PC-9 (cell line): ENCODE measurements around the gene VMO1. TPM values are rescaled to one million over a fixed set of nuclear protein-coding genes. Genes with fewer than 3 reads are reported as not detected.
"Not testable (repeated sequence)": the region's sequence is repeated elsewhere in the genome, so short reads cannot be mapped to it uniquely, and the experiment has no call there.

Experiments used
- BruUV-seq: library from RNA; stranded (reverse); fragments of 400-500 nt; replicated peaks from 2 replicates; lab custom pipeline; 2021; lab: Mats Ljungman, UMichigan
- CTCF ChIA-PET: fragments of 300-600 bp; sonication (Branson Sonifier 250); formaldehyde crosslinking; loops from one replicate; lab custom pipeline; 2022; ENCODE audit warnings: antibody characterized with exemption; lab: Charles Lee
- POLR2A ChIA-PET: fragments of 300-600 bp; sonication (Branson Sonifier 250); formaldehyde crosslinking; loops from one replicate; lab custom pipeline; 2022; ENCODE audit warnings: antibody characterized with exemption; ENCODE audit not compliant: unreplicated experiment; lab: Charles Lee
- DNase-seq, 2 experiments: peaks; one replicate each; pipeline versions ENCODE4 v3.0.0 to v3.0.0-alpha.2; 2015 to 2022; ENCODE audit warnings: mixed read lengths in 1 of 2
- H2AFZ ChIP-seq: fragments of 200-600 bp; sonication (generic); 2 replicates; pipeline ENCODE4 v1.8.1; 2017; ENCODE audit warnings: antibody characterized with exemption
- H3F3A ChIP-seq: fragments of 200-600 bp; sonication (generic); 2 replicates; pipeline ENCODE4 v1.8.1; 2017; ENCODE audit warnings: antibody characterized with exemption, mild to moderate bottlenecking, low read depth; ENCODE audit not compliant: insufficient read depth
- H3K27ac ChIP-seq: fragments of 200-600 bp; sonication (generic); 2 replicates; pipeline ENCODE4 v1.6.1; 2016; ENCODE audit warnings: mixed run types
- H3K27me3 ChIP-seq: fragments of 200-600 bp; sonication (generic); 2 replicates; pipeline ENCODE4 v1.6.1; 2016; ENCODE audit warnings: low read depth, mixed run types; ENCODE audit not compliant: insufficient read depth
- H3K36me3 ChIP-seq: fragments of 200-600 bp; sonication (generic); 2 replicates; pipeline ENCODE4 v1.6.1; 2016; ENCODE audit warnings: low read depth, mixed run types
- H3K4me1 ChIP-seq: fragments of 200-600 bp; sonication (generic); replicated peaks from 2 replicates; pipeline ENCODE4 v1.6.1; 2016; ENCODE audit warnings: mixed run types; ENCODE audit not compliant: insufficient read depth
- H3K4me2 ChIP-seq: fragments of 200-600 bp; sonication (generic); 2 replicates; pipeline ENCODE4 v1.6.1; 2017; ENCODE audit warnings: mixed run types
- H3K4me3 ChIP-seq: fragments of 200-600 bp; sonication (generic); 2 replicates; pipeline ENCODE4 v1.6.1; 2016; ENCODE audit warnings: mixed run types
- H3K79me2 ChIP-seq: fragments of 200-600 bp; sonication (generic); 2 replicates; pipeline ENCODE4 v1.6.1; 2017; ENCODE audit warnings: low read depth, mixed run types
- H3K9me2 ChIP-seq: fragments of 200-600 bp; sonication (generic); 2 replicates; pipeline ENCODE4 v1.8.1; 2017; ENCODE audit warnings: mild to moderate bottlenecking; ENCODE audit not compliant: insufficient read depth
- H3K9me3 ChIP-seq: fragments of 200-600 bp; sonication (generic); 2 replicates; pipeline ENCODE4 v1.8.1; 2016; ENCODE audit warnings: low read depth; ENCODE audit not compliant: insufficient read depth
- H4K20me1 ChIP-seq: fragments of 200-600 bp; sonication (generic); 2 replicates; pipeline ENCODE4 v1.8.1; 2017; ENCODE audit not compliant: insufficient read depth
- CTCF ChIP-seq: fragments of 200-600 bp; sonication (generic); conservative IDR thresholded peaks from 2 replicates; pipeline ENCODE4 v1.6.1; 2017; ENCODE audit warnings: mixed run types, antibody characterized with exemption, mild to moderate bottlenecking, moderate library complexity
- EZH2 ChIP-seq: fragments of 200-600 bp; sonication (generic); IDR thresholded peaks from 2 replicates; pipeline ENCODE4 v1.8.0; 2017; ENCODE audit warnings: antibody characterized with exemption, low read depth
- intact Hi-C: fragments of 100-400 bp; cut with micrococcal nuclease; formaldehyde crosslinking; loops from one replicate; pipeline ENCODE4 v1.10.0; 2022; ENCODE audit not compliant: unreplicated experiment
- total RNA-seq: library from RNA; stranded (reverse); gene quantifications from 2 replicates; pipeline ENCODE4 v1.2.3, GENCODE V29; 2021

Gene VMO1
- total RNA-seq, 1 experiment from 2014 or later = 3.6 TPM

- TSS peak; percentile 39 for BruUV-seq
- H3K9me3 ChIP-seq = no peaks in the 10 kb centered on the region
- peak in 1 of 2 experiments; percentile 27 for DNase-seq
- ChIA-PET POLR2A (interaction anchor here (0.7 kb wide), 1 partner anchor 27 kb away, joined by 3 read pairs; the partner anchor contains the start of gene PLD2), CTCF (interaction anchor here (0.9 kb wide), 1 partner anchor 24 kb away, joined by 5 read pairs; no protein-coding TSS in a partner anchor)
- peak overlapping the region; percentile 86; the same call in 1 of the 2 replicates for H2AFZ ChIP-seq
- no peak for TF ChIP-seq CTCF
- TF ChIP-seq EZH2 = no peak
- peaks cover 18% of the 10 kb centered on the region for H3K4me1 ChIP-seq
- no peaks in the 10 kb centered on the region for H3K27me3 ChIP-seq
- H3K9me2 ChIP-seq = no peaks in the 10 kb centered on the region
- peaks cover 55% of the 10 kb centered on the region for H3K79me2 ChIP-seq
- peak overlapping the region; percentile 91 for H3K27ac ChIP-seq
- H3K4me3 ChIP-seq = peak overlapping the region; percentile 66
- 0 out of 2 replicates have a peak, but pooled peaks cover 17% of the 10 kb centered on the region for H3K36me3 ChIP-seq
- H3F3A ChIP-seq = peaks cover 3% of the 10 kb centered on the region; the same call in 1 of the 2 replicates
- intact Hi-C loops = loop anchor here (1.0 to 10.0 kb wide), 3 partner anchors 15 to 111 kb away; partner anchors contain the start of genes PFN1, RNF167 and SLC25A11
- peaks cover 22% of the 10 kb centered on the region; the same call in 1 of the 2 replicates for H4K20me1 ChIP-seq
- peak overlapping the region; percentile 85 for H3K4me2 ChIP-seq
Measured at GRCh38 chr17:4833941-4834680, 47.9 kb upstream of the VMO1 start.

- Histone ChIP-seq H3K9me3 (no peaks in the 10 kb centered on the region), H3K27me3 (no peaks in the 10 kb centered on the region), H3K79me2 (peaks cover 50% of the 10 kb centered on the region), H3K27ac (peak within 1 kb of the TSS; percentile 91), H3K36me3 (0 out of 2 replicates have a peak, but pooled peaks cover 14% of the 10 kb centered on the region), H3K4me1 (peaks cover 18% of the 10 kb centered on the region), H2AFZ (peak within 1 kb of the TSS; percentile 100), H3K4me3 (peak within 1 kb of the TSS; percentile 66), H3K9me2 (no peaks in the 10 kb centered on the region), H3K4me2 (peak within 1 kb of the TSS; percentile 85), H3F3A (peaks cover 6% of the 10 kb centered on the region; the same call in 1 of the 2 replicates), H4K20me1 (peaks cover 22% of the 10 kb centered on the region; the same call in 1 of the 2 replicates)
- intact Hi-C loops = loop anchor here (10.0 kb wide), 1 partner anchor 111 kb away; the partner anchor contains the start of genes PFN1, RNF167 and SLC25A11
- ChIA-PET CTCF (interaction anchor here (0.9 kb wide), 1 partner anchor 25 kb away, joined by 5 read pairs; no protein-coding TSS in a partner anchor), POLR2A (interaction anchor here (0.6 to 1.0 kb wide), 3 partner anchors 27 to 151 kb away, joined by 3 to 6 read pairs (median 4); partner anchors contain the start of genes PLD2 and PSMB6)
- TF ChIP-seq EZH2 (no peak), CTCF (no peak)
- BruUV-seq = no TSS peak
- peak; percentile 77 to 95 for DNase-seq
Measured at GRCh38 chr17:4833178-4833940, 47.2 kb upstream of the VMO1 start, which contains the start of gene MINK1. Gene MINK1, plus strand, starts transcription at chr17:4833340. Its CDS starts 244 bp downstream, at chr17:4833584.

- peaks cover 21% of the 10 kb centered on the region; the same call in 1 of the 2 replicates for H4K20me1 ChIP-seq
- intact Hi-C loops = loop anchor here (10.0 kb wide), 1 partner anchor 112 kb away; the partner anchor contains the start of genes PFN1, RNF167 and SLC25A11
- H3K36me3 ChIP-seq, H3K9me3 ChIP-seq, H3F3A ChIP-seq, H3K9me2 ChIP-seq, CTCF ChIA-PET, DNase-seq, BruUV-seq, H3K27me3 ChIP-seq: not testable (repeated sequence)
- peaks cover 18% of the 10 kb centered on the region for H3K4me1 ChIP-seq
- peak overlapping the region; percentile 85 for H3K4me2 ChIP-seq
- peak overlapping the region; percentile 66; the same call in 1 of the 2 replicates for H3K4me3 ChIP-seq
- H3K27ac ChIP-seq = peak overlapping the region; percentile 91
- peak overlapping the region; percentile 100 for H2AFZ ChIP-seq
- POLR2A ChIA-PET = interaction anchor here (0.6 to 1.0 kb wide), 2 partner anchors 37 to 150 kb away, joined by 4 to 6 read pairs; partner anchors contain the start of gene PSMB6
- H3K79me2 ChIP-seq = peaks cover 44% of the 10 kb centered on the region
Measured at GRCh38 chr17:4832829-4833177, 46.6 kb upstream of the VMO1 start.
